HCT116 (cell line): Measurements from ENCODE around the gene OSCP1.

ENCODE experiments used
- EGR1 ChIP-seq: IDR thresholded peaks from 2 replicates; pipeline ENCODE4 v1.6.1; 2012; ENCODE audit warnings: low read depth
- EZH2phosphoT487 ChIP-seq: fragments of 200-600 bp; IDR thresholded peaks from 2 replicates; pipeline ENCODE4 v1.6.1; 2018; ENCODE audit warnings: antibody characterized with exemption, borderline replicate concordance
- FOSL1 ChIP-seq: IDR thresholded peaks from 2 replicates; pipeline ENCODE4 v1.6.1; 2012; ENCODE audit warnings: low read depth
- JUND ChIP-seq: IDR thresholded peaks from 2 replicates; pipeline ENCODE4 v1.6.1; 2012
- POLR2A ChIP-seq: IDR thresholded peaks from 2 replicates; pipeline ENCODE4 v1.7.0; 2011; ENCODE audit warnings: borderline replicate concordance; ENCODE audit not compliant: insufficient read depth, insufficient read length; ENCODE audit errors: extremely low read depth
- SP1 ChIP-seq: IDR thresholded peaks from 2 replicates; pipeline ENCODE4 v1.6.1; 2012; ENCODE audit warnings: low read depth
- SRF ChIP-seq: IDR thresholded peaks from 2 replicates; pipeline ENCODE4 v1.6.1; 2012; ENCODE audit warnings: low read depth
- YY1 ChIP-seq: IDR thresholded peaks from 2 replicates; pipeline ENCODE4 v1.6.1; 2011; ENCODE audit warnings: low read length, low read depth, moderate library complexity, mild to moderate bottlenecking; ENCODE audit not compliant: insufficient replicate concordance; ENCODE audit errors: extremely low read depth
- ZNF274 ChIP-seq: fragments of 200-500 bp; sonication (Bioruptor generic); IDR thresholded peaks from 2 replicates; pipeline ENCODE4 v1.6.1; 2014; ENCODE audit warnings: mild to moderate bottlenecking, low read depth, low read length, inconsistent platforms
- TF ChIP-seq, protein P1 (sequence below), 3 experiments: fragments of 200-600 bp in 1 of 3; sonication (generic) in 1 of 3; IDR thresholded peaks in 2 of 3; conservative IDR thresholded peaks in 1 of 3; 2 replicates each; pipeline ENCODE4 v1.5.1; 2012 to 2017; ENCODE audit warnings: low read depth in 2 of 3, low read length in 2 of 3, antibody characterized with exemption in 1 of 3, borderline replicate concordance in 1 of 3, control low read depth in 1 of 3, mild to moderate bottlenecking in 1 of 3, mixed read lengths in 1 of 3, mixed run types in 1 of 3, moderate library complexity in 1 of 3; ENCODE audit not compliant: insufficient read depth in 1 of 3
- TF ChIP-seq, protein P2 (sequence below): IDR thresholded peaks from 2 replicates; pipeline ENCODE4 v1.6.1; 2012
- TF ChIP-seq, protein P3 (sequence below): IDR thresholded peaks from 2 replicates; pipeline ENCODE4 v1.6.1; 2012; ENCODE audit warnings: low read depth

DNA sequence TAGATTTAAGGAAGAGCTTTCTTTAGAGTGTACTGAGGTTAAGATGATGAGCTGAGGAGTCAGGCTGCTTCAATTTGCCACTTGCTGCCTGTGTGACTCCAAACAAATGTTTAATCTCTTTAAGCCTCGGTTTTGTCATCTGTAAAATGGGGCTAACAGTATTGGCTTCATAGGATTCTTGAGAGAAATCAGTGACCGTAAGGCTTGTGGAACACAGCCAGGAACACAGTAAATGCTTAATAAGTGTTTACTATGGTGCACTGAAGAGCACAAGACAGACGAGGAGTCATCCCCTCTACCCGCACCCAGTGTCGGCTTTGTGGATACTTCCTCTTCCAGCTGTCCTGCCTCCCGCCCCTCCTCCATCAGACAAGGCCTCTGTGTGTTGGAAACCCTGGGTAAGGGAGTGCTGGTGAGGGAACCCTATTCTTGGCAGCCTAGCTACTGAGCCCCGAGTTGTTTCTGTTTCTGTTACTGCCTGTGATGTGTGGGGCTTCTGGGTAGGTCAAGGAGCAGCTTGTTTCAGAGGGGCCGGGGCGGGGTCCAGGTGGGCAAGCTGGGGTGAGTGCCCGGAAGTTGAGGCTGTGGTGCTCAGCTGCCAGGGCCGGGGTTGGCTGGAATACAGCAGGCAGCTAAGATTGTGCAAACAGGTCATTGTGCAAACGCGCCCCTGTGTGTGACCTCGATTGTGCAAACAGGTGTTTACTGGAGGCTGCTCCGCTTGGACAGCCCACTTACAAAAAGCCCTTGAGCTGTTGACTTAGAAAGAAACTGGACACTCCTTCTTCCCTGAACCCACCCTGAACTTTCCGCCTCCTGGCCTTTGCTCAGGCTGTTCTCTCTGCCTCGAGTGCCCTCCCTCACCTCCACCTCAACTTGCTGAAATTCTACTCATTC is 36.4 kb upstream of the OSCP1 start:
- no peak for TF ChIP-seq ZNF274
- TF ChIP-seq, protein P1, sequence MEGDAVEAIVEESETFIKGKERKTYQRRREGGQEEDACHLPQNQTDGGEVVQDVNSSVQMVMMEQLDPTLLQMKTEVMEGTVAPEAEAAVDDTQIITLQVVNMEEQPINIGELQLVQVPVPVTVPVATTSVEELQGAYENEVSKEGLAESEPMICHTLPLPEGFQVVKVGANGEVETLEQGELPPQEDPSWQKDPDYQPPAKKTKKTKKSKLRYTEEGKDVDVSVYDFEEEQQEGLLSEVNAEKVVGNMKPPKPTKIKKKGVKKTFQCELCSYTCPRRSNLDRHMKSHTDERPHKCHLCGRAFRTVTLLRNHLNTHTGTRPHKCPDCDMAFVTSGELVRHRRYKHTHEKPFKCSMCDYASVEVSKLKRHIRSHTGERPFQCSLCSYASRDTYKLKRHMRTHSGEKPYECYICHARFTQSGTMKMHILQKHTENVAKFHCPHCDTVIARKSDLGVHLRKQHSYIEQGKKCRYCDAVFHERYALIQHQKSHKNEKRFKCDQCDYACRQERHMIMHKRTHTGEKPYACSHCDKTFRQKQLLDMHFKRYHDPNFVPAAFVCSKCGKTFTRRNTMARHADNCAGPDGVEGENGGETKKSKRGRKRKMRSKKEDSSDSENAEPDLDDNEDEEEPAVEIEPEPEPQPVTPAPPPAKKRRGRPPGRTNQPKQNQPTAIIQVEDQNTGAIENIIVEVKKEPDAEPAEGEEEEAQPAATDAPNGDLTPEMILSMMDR (IDR thresholded peaks at IDR 0.05 in 2 of 3, conservative IDR thresholded peaks at IDR 0.05 in 1 of 3; ENCODE audit: borderline replicate concordance in 1 of 3, insufficient read depth in 1 of 3, low read depth in 2 of 3, low read length in 2 of 3) = no peak
- TF ChIP-seq, protein P2, sequence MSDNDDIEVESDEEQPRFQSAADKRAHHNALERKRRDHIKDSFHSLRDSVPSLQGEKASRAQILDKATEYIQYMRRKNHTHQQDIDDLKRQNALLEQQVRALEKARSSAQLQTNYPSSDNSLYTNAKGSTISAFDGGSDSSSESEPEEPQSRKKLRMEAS = no peak
- no peak for TF ChIP-seq SRF
- TF ChIP-seq YY1 = no peak
- no peak for TF ChIP-seq EZH2phosphoT487
- TF ChIP-seq POLR2A = no peak
- TF ChIP-seq SP1 = no peak
- no peak for TF ChIP-seq FOSL1
- TF ChIP-seq, protein P3, sequence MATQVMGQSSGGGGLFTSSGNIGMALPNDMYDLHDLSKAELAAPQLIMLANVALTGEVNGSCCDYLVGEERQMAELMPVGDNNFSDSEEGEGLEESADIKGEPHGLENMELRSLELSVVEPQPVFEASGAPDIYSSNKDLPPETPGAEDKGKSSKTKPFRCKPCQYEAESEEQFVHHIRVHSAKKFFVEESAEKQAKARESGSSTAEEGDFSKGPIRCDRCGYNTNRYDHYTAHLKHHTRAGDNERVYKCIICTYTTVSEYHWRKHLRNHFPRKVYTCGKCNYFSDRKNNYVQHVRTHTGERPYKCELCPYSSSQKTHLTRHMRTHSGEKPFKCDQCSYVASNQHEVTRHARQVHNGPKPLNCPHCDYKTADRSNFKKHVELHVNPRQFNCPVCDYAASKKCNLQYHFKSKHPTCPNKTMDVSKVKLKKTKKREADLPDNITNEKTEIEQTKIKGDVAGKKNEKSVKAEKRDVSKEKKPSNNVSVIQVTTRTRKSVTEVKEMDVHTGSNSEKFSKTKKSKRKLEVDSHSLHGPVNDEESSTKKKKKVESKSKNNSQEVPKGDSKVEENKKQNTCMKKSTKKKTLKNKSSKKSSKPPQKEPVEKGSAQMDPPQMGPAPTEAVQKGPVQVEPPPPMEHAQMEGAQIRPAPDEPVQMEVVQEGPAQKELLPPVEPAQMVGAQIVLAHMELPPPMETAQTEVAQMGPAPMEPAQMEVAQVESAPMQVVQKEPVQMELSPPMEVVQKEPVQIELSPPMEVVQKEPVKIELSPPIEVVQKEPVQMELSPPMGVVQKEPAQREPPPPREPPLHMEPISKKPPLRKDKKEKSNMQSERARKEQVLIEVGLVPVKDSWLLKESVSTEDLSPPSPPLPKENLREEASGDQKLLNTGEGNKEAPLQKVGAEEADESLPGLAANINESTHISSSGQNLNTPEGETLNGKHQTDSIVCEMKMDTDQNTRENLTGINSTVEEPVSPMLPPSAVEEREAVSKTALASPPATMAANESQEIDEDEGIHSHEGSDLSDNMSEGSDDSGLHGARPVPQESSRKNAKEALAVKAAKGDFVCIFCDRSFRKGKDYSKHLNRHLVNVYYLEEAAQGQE = no peak
- TF ChIP-seq EGR1 = no peak
- TF ChIP-seq JUND = no peak
